NB4 (cell line): Measurements from ENCODE around the gene TMEM72.

Experiments
- POLR2A ChIP-seq: IDR thresholded peaks from 2 replicates; pipeline ENCODE4 v1.6.1; 2011; ENCODE audit warnings: mild to moderate bottlenecking; ENCODE audit not compliant: insufficient read length; ENCODE audit errors: extremely low read depth
- TF ChIP-seq, protein P1 (sequence below): IDR thresholded peaks from one replicate; pipeline ENCODE4 v1.5.1; 2012; ENCODE audit warnings: low read depth, low read length

GRCh38 chr10:44960482-44961229 lies 49.5 kb downstream of the TMEM72 start:
- TF ChIP-seq, protein P1, sequence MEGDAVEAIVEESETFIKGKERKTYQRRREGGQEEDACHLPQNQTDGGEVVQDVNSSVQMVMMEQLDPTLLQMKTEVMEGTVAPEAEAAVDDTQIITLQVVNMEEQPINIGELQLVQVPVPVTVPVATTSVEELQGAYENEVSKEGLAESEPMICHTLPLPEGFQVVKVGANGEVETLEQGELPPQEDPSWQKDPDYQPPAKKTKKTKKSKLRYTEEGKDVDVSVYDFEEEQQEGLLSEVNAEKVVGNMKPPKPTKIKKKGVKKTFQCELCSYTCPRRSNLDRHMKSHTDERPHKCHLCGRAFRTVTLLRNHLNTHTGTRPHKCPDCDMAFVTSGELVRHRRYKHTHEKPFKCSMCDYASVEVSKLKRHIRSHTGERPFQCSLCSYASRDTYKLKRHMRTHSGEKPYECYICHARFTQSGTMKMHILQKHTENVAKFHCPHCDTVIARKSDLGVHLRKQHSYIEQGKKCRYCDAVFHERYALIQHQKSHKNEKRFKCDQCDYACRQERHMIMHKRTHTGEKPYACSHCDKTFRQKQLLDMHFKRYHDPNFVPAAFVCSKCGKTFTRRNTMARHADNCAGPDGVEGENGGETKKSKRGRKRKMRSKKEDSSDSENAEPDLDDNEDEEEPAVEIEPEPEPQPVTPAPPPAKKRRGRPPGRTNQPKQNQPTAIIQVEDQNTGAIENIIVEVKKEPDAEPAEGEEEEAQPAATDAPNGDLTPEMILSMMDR, result no peak
- no peak for TF ChIP-seq POLR2A
